ENCODE results near the gene MGMT.

MGMT gene

DNA sequence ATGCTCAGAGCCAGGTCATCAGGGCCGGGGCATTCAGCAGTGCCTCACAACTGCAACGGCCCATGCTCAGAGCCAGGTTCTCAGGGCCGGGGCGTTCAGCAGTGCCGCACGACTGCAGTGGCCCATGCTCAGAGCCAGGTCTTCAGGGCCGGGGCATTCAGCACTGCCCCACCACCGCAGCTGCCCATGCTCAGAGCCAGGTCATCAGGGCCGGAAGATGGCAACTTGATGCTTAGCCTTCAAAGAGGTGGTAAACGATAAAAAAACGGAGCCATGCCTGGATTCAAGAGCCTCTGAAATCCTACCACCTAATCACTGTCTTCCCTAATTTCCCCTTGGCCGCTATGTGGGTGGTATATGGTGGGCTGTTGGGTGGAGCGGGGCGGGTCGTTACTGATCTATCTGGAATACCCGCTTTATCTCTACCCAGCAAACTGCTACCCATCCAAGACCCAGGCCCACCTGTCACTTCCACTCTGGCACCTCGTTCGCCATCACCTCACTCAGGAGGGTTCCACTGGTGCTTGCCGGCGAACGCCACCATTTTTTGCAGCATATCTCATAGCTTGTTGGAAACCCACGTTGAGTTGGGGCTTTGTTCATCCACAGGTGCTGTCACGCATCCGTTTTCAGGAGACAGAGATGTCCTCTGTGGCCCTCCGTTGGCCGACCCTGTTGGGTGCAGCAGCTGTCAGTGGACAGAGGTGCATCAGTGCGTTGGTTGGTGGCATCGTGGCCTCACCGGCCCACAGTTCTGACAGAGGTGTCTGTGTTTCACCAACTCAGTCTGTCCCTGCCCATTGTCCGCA is 275.9 kb downstream of the MGMT start:
- Histone ChIP-seq H3K4me3 (replicated peaks; ENCODE audit: insufficient read depth, low read length) (no peak overlapping the region), H3K27ac (replicated peaks) (no peak overlapping the region), H3K27me3 (ENCODE audit: insufficient read depth, poor library complexity, severe bottlenecking) (no peaks in the 10 kb centered on the region)
- TF ChIP-seq, protein P1, sequence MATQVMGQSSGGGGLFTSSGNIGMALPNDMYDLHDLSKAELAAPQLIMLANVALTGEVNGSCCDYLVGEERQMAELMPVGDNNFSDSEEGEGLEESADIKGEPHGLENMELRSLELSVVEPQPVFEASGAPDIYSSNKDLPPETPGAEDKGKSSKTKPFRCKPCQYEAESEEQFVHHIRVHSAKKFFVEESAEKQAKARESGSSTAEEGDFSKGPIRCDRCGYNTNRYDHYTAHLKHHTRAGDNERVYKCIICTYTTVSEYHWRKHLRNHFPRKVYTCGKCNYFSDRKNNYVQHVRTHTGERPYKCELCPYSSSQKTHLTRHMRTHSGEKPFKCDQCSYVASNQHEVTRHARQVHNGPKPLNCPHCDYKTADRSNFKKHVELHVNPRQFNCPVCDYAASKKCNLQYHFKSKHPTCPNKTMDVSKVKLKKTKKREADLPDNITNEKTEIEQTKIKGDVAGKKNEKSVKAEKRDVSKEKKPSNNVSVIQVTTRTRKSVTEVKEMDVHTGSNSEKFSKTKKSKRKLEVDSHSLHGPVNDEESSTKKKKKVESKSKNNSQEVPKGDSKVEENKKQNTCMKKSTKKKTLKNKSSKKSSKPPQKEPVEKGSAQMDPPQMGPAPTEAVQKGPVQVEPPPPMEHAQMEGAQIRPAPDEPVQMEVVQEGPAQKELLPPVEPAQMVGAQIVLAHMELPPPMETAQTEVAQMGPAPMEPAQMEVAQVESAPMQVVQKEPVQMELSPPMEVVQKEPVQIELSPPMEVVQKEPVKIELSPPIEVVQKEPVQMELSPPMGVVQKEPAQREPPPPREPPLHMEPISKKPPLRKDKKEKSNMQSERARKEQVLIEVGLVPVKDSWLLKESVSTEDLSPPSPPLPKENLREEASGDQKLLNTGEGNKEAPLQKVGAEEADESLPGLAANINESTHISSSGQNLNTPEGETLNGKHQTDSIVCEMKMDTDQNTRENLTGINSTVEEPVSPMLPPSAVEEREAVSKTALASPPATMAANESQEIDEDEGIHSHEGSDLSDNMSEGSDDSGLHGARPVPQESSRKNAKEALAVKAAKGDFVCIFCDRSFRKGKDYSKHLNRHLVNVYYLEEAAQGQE (IDR thresholded peaks at IDR 0.05; ENCODE audit: insufficient replicate concordance, low read depth): no peak
- no peak for TF ChIP-seq POLR2AphosphoS5 (IDR thresholded peaks at IDR 0.05; ENCODE audit: low read depth)
- no peak for TF ChIP-seq GABPA (IDR thresholded peaks at IDR 0.05; ENCODE audit: low read depth)
- TF ChIP-seq, protein P2, sequence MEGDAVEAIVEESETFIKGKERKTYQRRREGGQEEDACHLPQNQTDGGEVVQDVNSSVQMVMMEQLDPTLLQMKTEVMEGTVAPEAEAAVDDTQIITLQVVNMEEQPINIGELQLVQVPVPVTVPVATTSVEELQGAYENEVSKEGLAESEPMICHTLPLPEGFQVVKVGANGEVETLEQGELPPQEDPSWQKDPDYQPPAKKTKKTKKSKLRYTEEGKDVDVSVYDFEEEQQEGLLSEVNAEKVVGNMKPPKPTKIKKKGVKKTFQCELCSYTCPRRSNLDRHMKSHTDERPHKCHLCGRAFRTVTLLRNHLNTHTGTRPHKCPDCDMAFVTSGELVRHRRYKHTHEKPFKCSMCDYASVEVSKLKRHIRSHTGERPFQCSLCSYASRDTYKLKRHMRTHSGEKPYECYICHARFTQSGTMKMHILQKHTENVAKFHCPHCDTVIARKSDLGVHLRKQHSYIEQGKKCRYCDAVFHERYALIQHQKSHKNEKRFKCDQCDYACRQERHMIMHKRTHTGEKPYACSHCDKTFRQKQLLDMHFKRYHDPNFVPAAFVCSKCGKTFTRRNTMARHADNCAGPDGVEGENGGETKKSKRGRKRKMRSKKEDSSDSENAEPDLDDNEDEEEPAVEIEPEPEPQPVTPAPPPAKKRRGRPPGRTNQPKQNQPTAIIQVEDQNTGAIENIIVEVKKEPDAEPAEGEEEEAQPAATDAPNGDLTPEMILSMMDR (IDR thresholded peaks at IDR 0.05; ENCODE audit: insufficient read depth, low read length): no peak
- TF ChIP-seq SPI1 (IDR thresholded peaks at IDR 0.05; ENCODE audit: borderline replicate concordance, low read depth): no peak
- no peak for DNase-seq (ENCODE audit: low read depth in 1 of 2, low spot score in 1 of 2)

DNA sequence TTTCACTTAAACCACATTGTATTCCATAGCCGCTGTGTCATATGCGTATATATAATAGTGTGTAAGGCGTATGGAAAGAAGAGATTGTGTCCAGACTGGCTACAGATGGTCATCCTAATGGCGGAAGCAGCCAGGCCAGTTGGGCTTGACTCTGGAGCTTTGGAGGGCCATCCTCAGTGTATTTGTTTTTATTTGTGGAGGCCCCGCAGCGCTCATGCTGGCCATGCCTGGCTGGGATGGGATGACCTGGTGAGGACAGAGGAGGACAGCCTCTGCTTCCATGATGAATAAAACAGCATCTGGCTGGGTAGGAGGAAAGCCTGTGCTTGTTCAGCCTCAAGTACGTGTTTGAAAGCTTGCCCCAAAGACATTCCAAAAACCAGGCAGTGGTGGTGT is 276.7 kb downstream of the MGMT start:
- no peak overlapping the region for H3K27ac ChIP-seq (replicated peaks)
- TF ChIP-seq POLR2AphosphoS5 (IDR thresholded peaks at IDR 0.05; ENCODE audit: low read depth) (no peak), SPI1 (IDR thresholded peaks at IDR 0.05; ENCODE audit: borderline replicate concordance, low read depth) (no peak), GABPA (IDR thresholded peaks at IDR 0.05; ENCODE audit: low read depth) (no peak)
- TF ChIP-seq, protein P2 (IDR thresholded peaks at IDR 0.05; ENCODE audit: insufficient read depth, low read length): no peak
- TF ChIP-seq, protein P1 (IDR thresholded peaks at IDR 0.05; ENCODE audit: insufficient replicate concordance, low read depth): no peak
- H3K4me3 ChIP-seq (replicated peaks; ENCODE audit: insufficient read depth, low read length): no peak overlapping the region
- DNase-seq (ENCODE audit: low read depth in 1 of 2, low spot score in 1 of 2): no peak
- no peaks in the 10 kb centered on the region for H3K27me3 ChIP-seq (ENCODE audit: insufficient read depth, poor library complexity, severe bottlenecking)

DNA sequence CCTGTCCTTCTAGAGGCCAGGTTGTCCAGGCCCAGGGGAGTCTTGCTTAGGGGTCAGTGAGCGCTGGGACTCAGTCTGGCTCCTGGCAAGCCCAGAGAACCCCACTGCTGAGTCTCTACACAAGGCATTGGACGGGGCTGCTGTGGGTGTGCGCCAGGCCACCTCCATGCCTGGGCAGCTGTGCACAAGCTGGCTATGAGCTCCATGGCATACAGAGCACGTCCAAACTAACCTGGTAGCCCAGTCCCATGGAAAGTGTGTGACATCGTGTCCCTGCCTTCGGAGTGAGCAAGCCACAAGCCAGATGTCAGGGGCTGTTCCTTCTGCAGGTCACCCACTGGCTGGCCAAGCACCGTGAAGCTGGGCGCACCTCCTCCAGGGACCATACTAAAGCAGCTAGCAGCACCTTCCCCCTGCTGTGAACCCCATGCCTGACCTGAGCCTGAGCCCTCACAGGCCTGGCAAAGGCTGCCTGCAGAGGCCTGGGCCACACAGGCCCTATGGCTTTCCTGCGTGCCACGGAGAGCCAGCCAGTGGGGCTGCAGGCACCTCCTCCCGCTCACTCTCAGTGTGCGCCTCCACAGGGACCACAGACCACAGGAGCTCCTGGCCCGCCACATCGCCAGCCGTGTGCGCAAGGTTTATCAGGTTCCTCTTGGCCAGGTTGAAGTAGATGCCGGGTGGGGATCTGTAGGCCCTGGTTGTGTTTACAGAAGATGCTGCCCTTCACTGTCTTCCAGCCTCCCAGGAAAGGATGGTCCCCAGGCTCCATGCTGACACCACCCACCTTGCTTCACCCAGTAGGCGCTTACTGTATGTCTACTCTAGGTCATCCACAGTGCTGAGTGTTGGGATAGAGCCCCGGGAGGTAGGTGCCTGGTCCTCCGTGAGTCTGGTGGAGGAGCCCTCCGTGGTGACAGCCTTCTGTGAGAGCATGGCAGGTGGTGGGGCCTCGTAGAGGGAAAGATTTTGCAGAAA is 277.4 kb downstream of the MGMT start:
- no peak for DNase-seq (ENCODE audit: low read depth in 1 of 2, low spot score in 1 of 2)
- Histone ChIP-seq H3K27me3 (ENCODE audit: insufficient read depth, poor library complexity, severe bottlenecking) (no peaks in the 10 kb centered on the region), H3K4me3 (replicated peaks; ENCODE audit: insufficient read depth, low read length) (no peak overlapping the region), H3K27ac (replicated peaks) (no peak overlapping the region)
- no peak for TF ChIP-seq POLR2AphosphoS5 (IDR thresholded peaks at IDR 0.05; ENCODE audit: low read depth)
- TF ChIP-seq GABPA (IDR thresholded peaks at IDR 0.05; ENCODE audit: low read depth): no peak
- TF ChIP-seq, protein P2 (IDR thresholded peaks at IDR 0.05; ENCODE audit: insufficient read depth, low read length): no peak
- TF ChIP-seq SPI1 (IDR thresholded peaks at IDR 0.05; ENCODE audit: borderline replicate concordance, low read depth): no peak
- TF ChIP-seq, protein P1 (IDR thresholded peaks at IDR 0.05; ENCODE audit: insufficient replicate concordance, low read depth): no peak
